Activated T-helper 1 cell treated with anti-CD3 and anti-CD28 coated beads, Interleukin-12 subunit alpha, Interleukin-12 subunit beta, Interleukin-2, Interleukin-4 antibody, amounts not matched to agents 30 ng/mL and 10 ng/mL and 1 ng/mL, durations not matched to agents 14 hours and 24 hours and 36 hours (primary cell): ENCODE data around the gene CPZ. TPM values are rescaled to one million over a fixed set of nuclear protein-coding genes. Genes with fewer than 3 reads are reported as not detected.
"Not testable (repeated sequence)": the region's sequence is repeated elsewhere in the genome, so short reads cannot be mapped to it uniquely, and the experiment has no call there.

Source experiments
- DNase-seq: peaks from one replicate; pipeline ENCODE4 v3.0.0; 2021; ENCODE audit warnings: low spot score
- H3K27ac Mint-ChIP-seq: one replicate; pipeline ENCODE4 v1.8.0; 2021; ENCODE audit warnings: mild to moderate bottlenecking, mixed read lengths
- H3K27me3 Mint-ChIP-seq: one replicate; pipeline ENCODE4 v1.8.0; 2022; ENCODE audit warnings: mild to moderate bottlenecking, moderate library complexity, mixed read lengths; ENCODE audit not compliant: insufficient read depth
- H3K36me3 Mint-ChIP-seq: one replicate; pipeline ENCODE4 v1.8.0; 2021; ENCODE audit warnings: low read depth, mixed read lengths
- H3K4me1 Mint-ChIP-seq: one replicate; pipeline ENCODE4 v1.8.0; 2021; ENCODE audit warnings: low read depth, mixed read lengths
- H3K4me3 Mint-ChIP-seq: one replicate; pipeline ENCODE4 v1.8.0; 2021; ENCODE audit warnings: mild to moderate bottlenecking, moderate library complexity, mixed read lengths
- H3K9me3 Mint-ChIP-seq: one replicate; pipeline ENCODE4 v1.8.0; 2021; ENCODE audit warnings: mixed read lengths
- intact Hi-C: fragments of 100-400 bp; cut with micrococcal nuclease; formaldehyde crosslinking; loops from one replicate; pipeline ENCODE4 v1.15.1; 2024
- total RNA-seq: library from RNA; stranded (reverse); gene quantifications from 2 replicates; pipeline ENCODE4 v1.2.3, GENCODE V29; 2022

CPZ gene
- total RNA-seq, 1 donor from 2014 or later = not detected

DNA sequence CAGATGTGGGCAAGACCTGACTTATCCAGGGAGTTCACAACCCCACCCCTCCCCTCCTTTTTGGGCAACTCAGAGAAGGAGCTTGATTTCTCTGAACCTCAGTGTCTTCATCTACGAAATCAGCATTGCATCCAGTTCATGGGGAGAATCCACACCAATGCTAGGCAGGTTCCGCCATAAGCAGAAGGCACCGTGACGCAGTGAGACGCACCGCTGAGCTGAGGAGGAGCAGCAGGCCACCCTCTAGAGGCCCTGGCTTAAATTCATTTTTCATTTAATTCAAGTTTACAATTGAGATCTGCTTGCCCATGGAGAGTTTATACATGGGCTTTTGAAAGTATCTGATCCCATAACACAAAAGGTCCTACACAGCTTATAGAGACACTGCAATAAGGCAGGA, 55.7 kb downstream of the CPZ start:
- intact Hi-C loops = no loop called here
- Mint-ChIP-seq H3K27me3 (no peaks in the 10 kb centered on the region), H3K4me3 (no peak overlapping the region), H3K9me3 (no peaks in the 10 kb centered on the region), H3K36me3 (no peaks in the 10 kb centered on the region), H3K4me1 (no peaks in the 10 kb centered on the region), H3K27ac (no peak overlapping the region)
- no peak for DNase-seq

DNA sequence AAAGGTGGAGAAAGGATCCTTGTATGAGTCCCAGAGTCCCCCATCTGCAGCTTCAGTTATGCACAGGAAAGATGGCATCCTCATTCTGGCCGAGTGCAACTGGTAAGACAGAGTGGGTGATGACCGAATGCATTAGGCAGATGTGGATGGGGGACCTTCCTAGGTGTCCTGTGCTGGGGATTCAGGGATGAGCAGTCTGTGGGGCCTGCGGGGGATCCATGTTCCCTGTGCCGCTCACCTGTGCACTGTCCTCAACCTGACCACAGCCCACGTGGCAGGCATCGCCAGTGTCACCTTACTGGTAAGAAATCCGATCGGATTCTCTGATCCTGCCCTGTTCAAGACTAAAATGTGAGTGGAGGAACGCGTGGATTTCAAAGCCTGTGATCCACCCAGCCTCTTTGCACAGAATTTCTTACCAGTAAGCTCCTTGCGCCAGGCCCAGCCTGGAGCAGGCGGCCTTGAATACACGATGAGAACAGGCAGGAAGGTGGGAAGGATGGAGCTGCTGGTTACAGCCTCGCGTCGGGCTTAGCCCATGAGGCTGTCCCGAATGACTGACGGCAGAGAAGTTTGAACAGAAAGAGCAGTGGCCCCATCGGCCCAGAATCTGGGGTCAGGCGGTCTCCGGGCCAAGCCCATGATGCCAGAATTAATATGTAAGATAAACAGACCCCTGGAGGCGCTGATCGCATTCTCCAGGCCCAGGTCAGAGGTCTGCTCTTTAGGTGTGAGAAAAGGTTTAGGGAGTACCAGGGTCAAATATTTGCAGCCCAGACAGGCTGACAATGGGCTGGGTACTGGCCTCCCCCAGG, 56.5 kb downstream of the CPZ start:
- H3K4me1 Mint-ChIP-seq = no peaks in the 10 kb centered on the region
- H3K27ac Mint-ChIP-seq = no peak overlapping the region
- H3K36me3 Mint-ChIP-seq = no peaks in the 10 kb centered on the region
- no peak for DNase-seq
- no peaks in the 10 kb centered on the region for H3K27me3 Mint-ChIP-seq
- intact Hi-C loops = no loop called here
- H3K9me3 Mint-ChIP-seq = no peaks in the 10 kb centered on the region
- no peak overlapping the region for H3K4me3 Mint-ChIP-seq

DNA sequence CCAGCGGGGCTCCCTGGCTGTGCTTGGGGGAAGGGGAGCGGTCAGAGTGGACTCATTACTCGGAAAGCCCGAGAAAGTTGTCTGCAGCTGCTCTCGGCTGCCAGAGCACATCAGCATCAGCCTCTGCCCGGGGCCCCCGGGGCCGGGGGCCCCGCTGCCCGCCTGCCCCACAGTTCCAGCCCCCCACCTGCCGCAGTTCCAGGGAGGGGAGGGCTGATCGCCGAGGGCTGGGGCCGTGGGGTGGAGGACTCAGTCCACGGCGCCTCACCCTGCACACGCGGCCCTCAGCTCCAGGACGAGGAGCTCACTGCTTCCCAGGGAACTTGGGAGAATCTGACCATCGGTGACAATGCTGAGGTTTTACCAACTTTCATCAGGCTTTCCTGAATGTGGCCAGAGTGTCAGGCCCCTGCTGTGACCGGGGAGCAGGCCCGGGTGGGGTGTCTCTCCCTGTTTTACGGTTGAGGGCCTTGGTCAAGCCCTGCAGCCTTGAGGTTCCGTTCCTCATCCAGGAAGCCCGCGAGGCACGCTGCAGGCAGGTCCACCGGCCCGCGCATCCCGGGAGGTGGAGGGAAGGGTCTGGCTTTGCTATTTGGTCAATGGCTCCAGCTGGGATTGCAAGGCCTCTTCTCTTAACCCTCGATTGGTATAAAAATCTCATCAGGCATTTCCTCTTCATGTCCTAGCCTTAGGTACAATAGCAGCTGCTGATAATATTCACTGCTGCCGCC, 57.2 kb downstream of the CPZ start:
- Mint-ChIP-seq H3K4me3 (no peak overlapping the region), H3K4me1 (no peaks in the 10 kb centered on the region), H3K27me3 (no peaks in the 10 kb centered on the region), H3K36me3 (no peaks in the 10 kb centered on the region), H3K9me3 (peaks cover 5% of the 10 kb centered on the region), H3K27ac (no peak overlapping the region)
- DNase-seq = no peak
- intact Hi-C loops = no loop called here

DNA sequence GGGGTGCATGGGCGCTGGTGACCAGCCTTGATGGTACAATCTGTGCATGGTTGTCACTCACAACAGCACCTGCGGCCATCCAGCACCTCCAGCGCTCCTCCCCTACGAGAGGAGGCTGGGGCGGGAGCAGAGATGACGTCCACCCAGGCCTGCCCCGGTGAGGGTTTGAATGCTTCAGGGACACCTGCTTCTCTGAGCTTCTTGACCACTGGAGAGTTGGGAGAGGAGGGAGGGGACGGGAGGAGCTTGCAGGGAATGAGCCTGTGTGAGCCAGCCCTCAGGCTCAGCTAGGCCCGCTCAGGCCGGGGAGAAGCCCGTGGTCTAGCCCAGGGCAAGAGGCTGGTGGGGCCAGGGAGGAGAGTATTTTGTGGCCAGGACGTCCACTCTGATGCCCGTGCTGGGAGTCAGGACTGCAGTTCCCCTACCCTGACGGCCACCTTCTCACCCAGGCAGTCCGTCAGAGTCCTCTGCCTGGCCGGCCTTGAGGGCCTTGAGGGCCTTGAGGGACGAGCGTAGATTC, 59.2 kb downstream of the CPZ start:
- Mint-ChIP-seq H3K4me1 (no peaks in the 10 kb centered on the region), H3K27ac (no peak overlapping the region), H3K36me3 (no peaks in the 10 kb centered on the region), H3K4me3 (no peak overlapping the region), H3K9me3 (peaks cover 5% of the 10 kb centered on the region), H3K27me3 (no peaks in the 10 kb centered on the region)
- intact Hi-C loops = no loop called here
- DNase-seq = no peak

- no peak overlapping the region for H3K27ac Mint-ChIP-seq
- H3K4me3 Mint-ChIP-seq = no peak overlapping the region
- no peaks in the 10 kb centered on the region for H3K36me3 Mint-ChIP-seq
- DNase-seq = no peak
- intact Hi-C loops = no loop called here
- H3K9me3 Mint-ChIP-seq = peaks cover 5% of the 10 kb centered on the region
- no peaks in the 10 kb centered on the region for H3K4me1 Mint-ChIP-seq
- no peaks in the 10 kb centered on the region for H3K27me3 Mint-ChIP-seq
These were observed 59.9 kb downstream of the CPZ start for GRCh38 chr4:8652181-8653078.

DNA sequence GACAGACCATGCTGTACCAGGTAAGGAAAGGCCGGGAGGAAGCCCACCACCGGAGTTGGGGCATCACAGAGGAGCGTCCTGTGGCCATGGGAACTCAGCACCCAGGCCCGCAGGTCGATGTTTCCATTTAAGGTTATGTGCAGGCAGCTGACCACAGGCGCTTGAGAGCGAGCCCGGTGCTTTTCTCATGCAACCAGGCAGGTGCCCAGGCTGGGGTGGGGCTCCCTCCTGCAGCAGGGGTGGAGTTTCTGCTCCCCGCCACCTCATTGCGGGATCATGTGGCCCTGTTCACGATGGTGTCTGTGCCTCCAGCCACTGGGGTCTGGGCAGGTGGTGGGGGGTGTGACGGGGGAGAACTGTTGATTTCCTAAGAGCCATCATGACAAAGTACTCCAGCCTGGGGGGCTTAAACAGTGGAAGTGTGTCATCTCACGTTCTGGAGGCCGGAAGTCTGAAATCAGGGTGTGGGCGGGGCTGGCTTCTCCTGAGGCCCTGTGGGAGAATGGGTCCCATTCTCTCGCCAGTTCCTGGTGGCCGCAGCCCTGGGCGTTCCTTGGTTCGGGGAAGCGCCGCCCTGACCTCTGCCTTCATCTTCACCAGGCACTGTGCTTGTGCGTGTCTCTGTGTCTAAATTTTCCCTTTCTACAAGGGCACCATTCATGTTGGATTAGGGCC, 60.9 kb downstream of the CPZ start:
- Mint-ChIP-seq H3K36me3 (no peaks in the 10 kb centered on the region), H3K4me3 (no peak overlapping the region), H3K27me3 (no peaks in the 10 kb centered on the region), H3K4me1 (no peaks in the 10 kb centered on the region), H3K27ac (no peak overlapping the region), H3K9me3 (peaks cover 5% of the 10 kb centered on the region)
- intact Hi-C loops = no loop called here
- no peak for DNase-seq

GRCh38 chr4:8654139-8654538, 61.6 kb downstream of the CPZ start:
- H3K36me3 Mint-ChIP-seq, H3K27me3 Mint-ChIP-seq, H3K27ac Mint-ChIP-seq, DNase-seq, H3K9me3 Mint-ChIP-seq, H3K4me1 Mint-ChIP-seq, H3K4me3 Mint-ChIP-seq, intact Hi-C loops: not testable (repeated sequence)

DNA sequence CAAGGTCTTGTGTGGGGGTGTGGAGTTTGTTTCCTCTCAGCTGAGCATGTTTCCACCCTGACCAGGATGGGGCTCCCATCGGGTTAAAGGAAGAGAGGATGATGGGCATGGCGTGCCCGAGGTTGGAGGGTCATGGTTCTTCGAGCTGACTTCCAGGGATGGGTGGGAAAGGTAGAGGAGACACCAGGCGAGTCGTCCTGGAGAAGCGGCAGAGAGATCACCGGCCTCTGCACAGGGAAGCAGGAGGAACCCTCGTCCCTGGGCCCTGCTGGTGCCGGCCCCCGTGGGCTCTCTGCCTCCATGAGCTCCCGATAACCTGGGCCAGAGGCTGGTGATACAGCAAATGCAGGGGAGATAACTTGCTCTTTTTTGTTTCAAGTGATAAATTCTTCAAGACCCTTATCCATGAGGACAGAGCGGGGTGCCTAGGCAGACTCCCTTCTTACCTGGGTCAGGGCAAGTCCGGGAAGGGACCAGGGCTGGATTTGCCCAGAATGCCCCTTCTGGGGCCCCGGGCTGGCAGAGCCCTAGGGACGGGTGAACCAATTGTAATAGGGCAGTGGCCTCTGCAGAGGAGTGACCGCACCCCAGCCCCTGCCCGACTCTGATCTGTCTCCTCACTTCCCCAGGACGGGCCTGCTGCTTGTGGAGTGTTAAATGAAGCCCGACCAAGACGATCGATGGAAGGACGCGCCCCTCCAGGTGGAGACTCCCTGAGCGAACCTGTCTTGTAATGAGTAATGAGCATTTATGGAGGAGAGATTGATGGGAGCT, 63.0 kb downstream of the CPZ start:
- Mint-ChIP-seq H3K4me1 (no peaks in the 10 kb centered on the region), H3K9me3 (peaks cover 5% of the 10 kb centered on the region), H3K27ac (no peak overlapping the region), H3K27me3 (no peaks in the 10 kb centered on the region), H3K36me3 (no peaks in the 10 kb centered on the region), H3K4me3 (no peak overlapping the region)
- intact Hi-C loops = no loop called here
- DNase-seq = no peak

- Mint-ChIP-seq H3K4me3 (no peak overlapping the region), H3K9me3 (peaks cover 5% of the 10 kb centered on the region), H3K36me3 (no peaks in the 10 kb centered on the region), H3K4me1 (no peaks in the 10 kb centered on the region), H3K27me3 (no peaks in the 10 kb centered on the region), H3K27ac (no peak overlapping the region)
- intact Hi-C loops = no loop called here
- DNase-seq = no peak
These were observed 63.6 kb downstream of the CPZ start for GRCh38 chr4:8656185-8656517.

DNA sequence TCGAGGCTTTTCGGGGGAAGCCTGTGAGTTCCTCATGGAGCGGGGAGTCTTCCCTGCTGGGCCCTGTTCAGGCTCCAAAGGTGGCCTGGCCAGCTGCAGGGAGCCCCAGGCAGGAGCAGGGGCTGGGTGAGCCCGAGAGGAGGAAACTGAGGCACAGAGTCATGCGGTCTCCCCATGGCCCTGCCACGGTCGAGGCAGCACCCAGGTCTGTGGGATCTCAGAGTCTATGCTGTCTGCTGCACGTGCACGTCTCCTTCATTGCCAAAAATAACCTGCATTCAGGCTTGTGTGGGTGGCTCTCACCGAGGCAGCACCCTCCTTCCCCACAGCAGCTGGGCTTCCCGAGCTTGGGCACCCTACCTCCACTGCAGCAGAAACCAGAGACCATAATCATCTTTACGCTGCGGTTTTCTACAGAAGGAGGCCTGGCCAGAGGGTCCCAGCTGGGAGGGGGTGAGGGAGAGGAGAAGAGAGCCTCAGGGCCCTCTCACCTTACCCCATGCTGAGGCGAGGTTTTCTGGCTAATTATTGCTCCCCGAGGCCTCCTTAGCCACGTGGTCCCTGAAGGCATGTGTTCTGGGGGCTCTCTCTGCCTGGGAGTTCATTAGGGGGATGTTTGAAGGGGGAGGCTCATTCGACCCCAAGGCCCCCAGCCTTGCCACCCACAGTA, 64.3 kb downstream of the CPZ start:
- Mint-ChIP-seq H3K4me3 (no peak overlapping the region), H3K9me3 (peaks cover 5% of the 10 kb centered on the region)
- no peak for DNase-seq

DNA sequence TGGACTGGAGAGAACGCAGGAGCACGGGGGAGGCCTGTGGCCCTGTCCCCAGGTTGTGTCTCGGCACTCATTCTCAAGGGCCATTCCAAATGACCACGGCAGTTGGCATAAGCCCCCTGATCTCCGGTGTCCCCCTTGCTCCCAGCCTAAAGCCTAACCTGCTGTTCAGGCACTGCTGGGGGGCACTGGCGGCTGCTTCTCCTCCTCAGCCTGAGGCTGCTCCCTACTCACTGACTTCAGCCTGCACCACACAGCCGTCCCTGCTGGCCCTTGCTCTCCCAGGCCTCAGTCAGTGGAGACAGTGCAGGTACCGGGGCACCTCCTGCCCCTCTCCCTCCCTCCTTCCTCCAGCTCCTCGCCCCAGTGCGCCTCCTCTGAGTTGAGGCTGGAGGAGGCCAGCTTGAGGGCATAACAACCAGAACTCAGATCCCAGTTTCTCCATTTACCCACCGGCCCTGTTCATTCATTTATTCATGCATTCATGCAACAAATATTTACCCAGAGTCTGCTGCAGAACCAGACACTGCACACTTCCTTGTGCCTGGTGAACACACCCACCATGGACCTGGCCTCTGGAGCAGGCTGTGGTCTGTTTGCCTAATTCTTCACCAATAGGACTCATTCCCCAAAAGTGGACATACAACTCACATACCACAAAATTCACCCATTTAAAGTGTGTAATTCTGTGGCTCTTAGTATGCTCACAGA, 65.0 kb downstream of the CPZ start:
- intact Hi-C loops = no loop called here
- Mint-ChIP-seq H3K27ac (no peak overlapping the region), H3K4me3 (no peak overlapping the region), H3K4me1 (no peaks in the 10 kb centered on the region), H3K27me3 (no peaks in the 10 kb centered on the region), H3K9me3 (peaks cover 5% of the 10 kb centered on the region), H3K36me3 (no peaks in the 10 kb centered on the region)
- no peak for DNase-seq

More for the DNA sequence above, 64.3 kb downstream of the CPZ start:
- intact Hi-C loops = no loop called here
- H3K36me3 Mint-ChIP-seq = no peaks in the 10 kb centered on the region
- H3K27ac Mint-ChIP-seq = no peak overlapping the region
- H3K27me3 Mint-ChIP-seq = no peaks in the 10 kb centered on the region
- H3K4me1 Mint-ChIP-seq = no peaks in the 10 kb centered on the region
